ENCODE measurements around the gene CST5.
"Not testable (repeated sequence)": the region's sequence is repeated elsewhere in the genome, so short reads cannot be mapped to it uniquely, and the experiment has no call there.

Gene CST5, protein sequence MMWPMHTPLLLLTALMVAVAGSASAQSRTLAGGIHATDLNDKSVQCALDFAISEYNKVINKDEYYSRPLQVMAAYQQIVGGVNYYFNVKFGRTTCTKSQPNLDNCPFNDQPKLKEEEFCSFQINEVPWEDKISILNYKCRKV

GRCh38 chr20:23879328-23879798 is at the start of gene CST5:
Gene CST5 (minus strand): TSS chr20:23879748. CDS start chr20:23879676, 72 bp downstream.
- no peak for DNase-seq (ENCODE audit: low read depth in 3 of 3, low spot score in 1 of 3)

DNA sequence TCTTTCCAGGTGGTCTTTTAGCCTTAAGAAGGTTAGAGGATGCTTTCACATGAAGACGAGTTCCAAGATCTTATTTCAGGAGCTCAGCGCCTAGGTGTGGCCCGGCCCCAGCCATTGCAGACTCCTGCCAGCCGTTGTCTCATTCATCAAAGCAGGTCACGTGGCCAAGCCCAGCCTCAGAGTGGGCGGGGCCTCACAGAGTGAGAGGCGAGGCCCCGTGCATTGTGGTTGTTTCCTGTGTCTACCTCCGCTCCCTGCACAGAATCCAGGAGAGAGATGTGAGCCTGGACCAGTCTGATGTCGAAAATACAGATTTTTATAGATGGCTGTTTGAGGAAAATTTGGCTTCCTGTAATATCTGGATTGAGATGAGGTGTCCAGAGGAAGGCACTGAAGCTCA is 49.2 kb upstream of the CST5 start:
- no peak for DNase-seq (ENCODE audit: low read depth in 3 of 3, low spot score in 1 of 3)

DNA sequence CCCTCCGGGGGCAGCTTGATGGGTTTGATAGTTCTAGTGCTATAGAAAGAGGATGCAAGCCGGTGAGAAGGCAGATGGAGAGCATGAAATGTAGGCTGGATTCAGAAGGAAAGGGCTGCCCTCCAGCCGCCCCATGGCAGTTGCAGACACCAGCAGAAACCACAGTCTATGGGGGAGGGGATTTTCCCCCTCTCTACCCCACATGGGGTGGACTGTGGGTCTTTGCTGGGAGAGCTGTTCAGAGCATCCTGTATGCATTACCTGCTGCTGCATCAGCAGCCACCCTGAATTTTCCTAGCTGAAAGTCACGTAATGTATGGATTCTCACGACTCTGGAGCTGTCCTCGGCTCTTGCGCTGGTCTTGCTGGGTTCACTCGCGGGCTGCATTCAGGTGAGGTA is 48.8 kb upstream of the CST5 start:
- DNase-seq (ENCODE audit: low read depth in 3 of 3, low spot score in 1 of 3) = no peak

- no peak for DNase-seq (ENCODE audit: low read depth in 3 of 3, low spot score in 1 of 3)
Measured at GRCh38 chr20:23926944-23927872, 47.7 kb upstream of the CST5 start.

DNA sequence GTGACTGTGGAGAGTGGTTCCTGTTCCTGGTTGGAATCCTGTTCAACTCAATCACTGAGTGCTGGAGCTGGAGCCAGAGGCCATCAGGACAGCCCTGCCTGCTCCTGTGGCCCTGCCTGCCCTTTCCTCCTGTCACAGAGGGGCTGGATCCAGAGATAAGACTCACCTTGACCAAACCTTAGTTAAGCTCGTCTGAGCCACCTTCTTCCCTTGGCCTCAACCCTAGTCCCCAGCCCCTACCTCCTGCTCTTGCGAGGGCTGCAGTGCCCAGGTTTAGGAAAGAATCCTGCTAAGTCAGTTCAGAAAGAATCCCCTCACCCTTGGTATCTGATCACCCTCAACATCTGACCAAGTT is 47.0 kb upstream of the CST5 start:
- no peak for DNase-seq (ENCODE audit: low read depth in 3 of 3, low spot score in 1 of 3)

DNA sequence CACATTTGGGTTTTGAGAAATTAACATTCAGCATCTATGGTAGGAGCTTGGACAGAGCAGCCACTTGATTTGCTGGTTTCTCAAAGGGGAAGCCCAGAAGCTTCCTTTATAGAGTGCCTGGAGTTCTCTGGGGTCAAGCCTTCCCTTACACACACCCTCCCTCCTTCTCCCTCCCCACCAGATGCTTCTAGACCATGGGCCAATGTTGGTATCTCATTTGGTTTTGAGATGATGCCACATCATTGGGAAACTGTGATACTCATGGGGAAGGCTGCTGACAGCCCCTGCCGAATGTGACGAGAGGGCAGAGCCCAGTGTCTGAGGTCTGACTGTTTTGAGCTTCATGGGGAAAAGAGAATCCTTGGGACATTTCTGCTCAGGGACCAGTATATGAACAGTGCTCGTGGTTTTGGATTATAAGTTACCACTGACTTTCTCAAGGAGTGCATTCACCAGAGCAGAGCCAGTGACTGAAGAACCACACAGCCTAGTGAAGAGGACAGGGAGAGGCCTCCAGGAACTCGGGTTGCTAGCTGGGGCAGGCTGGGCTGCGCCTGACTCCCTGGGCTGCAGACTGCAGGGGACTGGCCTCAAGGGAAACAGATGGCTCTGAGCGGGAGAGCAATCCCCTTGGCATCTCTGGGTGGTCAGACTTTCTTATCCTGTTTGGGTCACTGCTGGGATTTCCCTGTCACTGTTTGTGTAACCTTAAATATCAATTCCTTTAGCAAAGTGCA is 46.4 kb upstream of the CST5 start:
- no peak for DNase-seq (ENCODE audit: low read depth in 3 of 3, low spot score in 1 of 3)

- DNase-seq (ENCODE audit: low read depth in 3 of 3, low spot score in 1 of 3) = no peak
Measured at GRCh38 chr20:23924751-23925150, 45.2 kb upstream of the CST5 start.

DNA sequence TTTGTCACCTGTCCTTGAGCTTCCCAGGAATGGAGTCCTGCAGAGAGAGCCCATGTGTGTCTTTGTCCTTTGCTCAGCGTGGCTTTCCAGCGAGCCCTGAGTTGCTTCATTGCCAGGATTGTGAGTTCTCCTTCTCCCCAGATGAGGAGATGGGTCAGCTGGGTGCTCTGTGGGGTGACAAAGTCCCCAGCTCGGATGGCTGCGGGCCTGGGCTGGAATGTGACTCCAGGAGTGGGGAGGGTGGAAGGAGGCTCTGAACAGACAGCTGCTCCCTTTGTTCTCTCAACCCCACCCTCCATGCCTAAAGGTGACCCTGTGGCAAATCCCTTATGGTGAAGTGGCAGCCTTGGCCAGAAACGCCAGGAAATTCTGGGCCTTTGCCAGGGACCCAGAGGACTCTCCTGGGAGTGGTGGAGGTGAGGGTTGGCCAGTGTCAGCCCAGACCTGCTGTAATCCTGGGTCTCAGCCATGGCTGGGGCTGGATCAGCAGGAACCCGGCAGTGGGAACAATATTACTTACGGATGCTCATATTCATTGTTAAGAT is 44.4 kb upstream of the CST5 start:
- no peak for DNase-seq (ENCODE audit: low read depth in 3 of 3, low spot score in 1 of 3)

- DNase-seq (ENCODE audit: low read depth in 3 of 3, low spot score in 1 of 3) = no peak
Measured at GRCh38 chr20:23923311-23923710, 43.8 kb upstream of the CST5 start.

- DNase-seq (ENCODE audit: low read depth in 3 of 3, low spot score in 1 of 3) = no peak
Measured at GRCh38 chr20:23920408-23921325, 41.1 kb upstream of the CST5 start.

GRCh38 chr20:23918896-23919295 is 39.3 kb upstream of the CST5 start:
- no peak for DNase-seq (ENCODE audit: low read depth in 3 of 3, low spot score in 1 of 3)

GRCh38 chr20:23918101-23918862 is 38.7 kb upstream of the CST5 start:
- DNase-seq (ENCODE audit: low read depth in 3 of 3, low spot score in 1 of 3) = no peak

DNA sequence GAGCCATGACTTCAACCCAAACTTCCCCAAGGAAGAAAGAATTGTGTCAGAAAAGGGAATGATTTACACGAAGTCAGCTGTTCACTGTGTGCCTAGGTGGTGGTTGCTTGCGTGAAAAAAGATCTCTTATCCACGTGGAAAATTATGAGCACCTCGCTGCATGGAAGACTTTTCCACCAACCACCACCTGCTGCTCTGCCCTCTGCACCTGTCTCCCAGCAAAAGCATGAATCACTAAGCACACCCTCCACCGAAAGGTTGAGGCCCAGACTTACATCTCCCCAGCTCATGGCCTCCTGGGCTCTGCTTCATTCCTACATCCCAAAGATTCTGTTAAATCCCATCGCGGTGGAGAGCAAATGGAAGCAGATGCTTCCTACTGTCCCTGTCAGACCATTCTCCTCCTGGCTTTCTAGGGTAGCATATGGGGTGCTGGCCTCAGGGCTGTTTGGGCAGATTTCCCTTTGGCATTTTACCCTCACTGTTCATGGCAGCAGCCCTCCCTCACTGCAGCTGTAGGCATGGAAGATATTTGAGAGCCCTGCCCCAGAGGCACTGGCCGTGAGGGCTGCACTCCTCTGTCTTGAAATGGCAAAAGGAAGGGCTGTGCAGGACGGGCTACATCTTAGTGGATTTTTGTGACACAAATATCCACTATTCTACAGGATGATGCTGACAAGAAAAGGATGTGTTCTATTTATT is 37.6 kb upstream of the CST5 start:
- no peak for DNase-seq (ENCODE audit: low read depth in 3 of 3, low spot score in 1 of 3)

DNA sequence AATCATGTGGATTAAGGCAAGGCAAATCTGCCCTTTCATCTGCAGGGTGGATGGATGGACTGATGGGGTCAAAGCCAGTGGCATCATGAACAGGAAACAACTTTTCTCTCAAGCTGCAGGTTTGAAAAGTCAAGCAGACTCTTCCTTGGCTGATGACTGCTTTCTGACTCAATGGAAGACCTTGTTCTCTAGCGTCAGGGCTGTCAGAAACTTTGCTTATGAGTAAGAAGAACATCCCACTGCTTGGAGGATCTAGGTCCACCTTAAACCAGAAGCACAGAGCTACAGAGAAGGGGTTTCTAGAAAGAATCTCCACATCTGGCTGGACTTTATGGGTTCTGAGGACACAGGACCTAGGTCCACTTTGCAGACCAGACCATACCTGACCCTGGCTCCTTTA is 36.3 kb upstream of the CST5 start:
- DNase-seq (ENCODE audit: low read depth in 3 of 3, low spot score in 1 of 3) = no peak

DNA sequence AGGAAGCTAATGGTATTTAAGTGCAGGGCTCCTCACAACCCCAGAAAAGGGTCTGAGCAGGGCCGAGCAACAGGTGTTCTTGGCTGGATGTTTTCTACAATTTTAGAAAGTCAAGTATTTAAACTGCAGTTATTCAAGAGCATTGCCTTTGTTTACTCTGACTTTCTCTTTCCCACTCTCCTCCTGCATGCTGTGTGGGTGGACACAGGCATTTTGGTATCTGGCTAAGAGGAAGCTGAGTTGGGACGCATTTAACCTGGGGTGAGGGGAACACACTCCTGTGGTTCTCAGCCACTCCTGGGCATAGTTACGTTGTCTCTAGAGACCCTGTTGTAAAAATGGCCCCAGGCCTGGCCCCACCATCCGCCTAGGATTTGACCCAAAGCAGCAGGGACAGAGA is 34.9 kb upstream of the CST5 start:
- not testable (repeated sequence) for DNase-seq (ENCODE audit: low read depth in 3 of 3, low spot score in 1 of 3)

GRCh38 chr20:23910210-23910609 is 30.7 kb upstream of the CST5 start:
- no peak for DNase-seq (ENCODE audit: low read depth in 3 of 3, low spot score in 1 of 3)

- no peak for DNase-seq (ENCODE audit: low read depth in 3 of 3, low spot score in 1 of 3)
Measured at GRCh38 chr20:23909390-23909789, 29.8 kb upstream of the CST5 start.

DNA sequence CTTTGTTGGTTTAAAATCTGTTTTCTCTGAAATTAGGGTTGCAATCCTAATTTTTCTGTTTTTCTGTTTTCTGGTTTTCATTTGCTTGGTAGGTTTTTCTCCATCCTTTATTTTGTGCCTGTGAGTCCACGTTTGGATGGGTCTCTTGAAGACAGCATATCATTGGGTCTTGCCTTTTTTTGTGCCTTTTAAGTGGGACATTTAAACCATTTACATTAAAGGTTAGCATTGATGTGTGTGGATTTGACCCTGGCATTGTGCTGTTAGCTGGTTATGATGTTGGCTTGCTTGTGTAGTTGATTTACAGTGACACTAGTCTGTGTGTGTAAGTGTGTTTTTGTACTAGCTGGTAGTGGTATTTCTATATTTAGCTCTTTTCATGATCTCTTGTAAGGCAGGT is 28.0 kb upstream of the CST5 start:
- no peak for DNase-seq (ENCODE audit: low read depth in 3 of 3, low spot score in 1 of 3)

DNA sequence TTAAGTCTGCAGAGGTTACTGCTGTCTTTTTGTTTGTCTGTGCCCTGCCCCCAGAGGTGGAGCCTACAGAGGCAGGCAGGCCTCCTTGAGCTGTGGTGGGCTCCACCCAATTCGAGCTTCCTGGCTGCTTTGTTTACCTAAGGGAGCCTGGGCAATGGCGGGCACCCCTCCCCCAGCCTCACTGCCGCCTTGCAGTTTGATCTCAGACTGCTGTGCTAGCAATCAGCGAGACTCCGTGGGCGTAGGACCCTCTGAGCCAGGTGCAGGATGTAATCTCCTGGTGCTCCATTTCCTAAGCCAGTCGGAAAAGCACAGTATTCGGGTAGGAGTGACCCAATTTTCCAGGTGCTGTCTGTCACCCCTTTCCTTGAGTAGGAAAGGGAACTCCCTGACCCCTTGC is 22.8 kb upstream of the CST5 start:
- not testable (repeated sequence) for DNase-seq (ENCODE audit: low read depth in 3 of 3, low spot score in 1 of 3)
